Transverse colon (tissue), 3 donors: ENCODE measurements around the gene KAT6B.

Source experiments
- CTCF ChIP-seq, 5 experiments: fragments of 200-600 bp in 3 of 5; fragments of 450-650 bp in 2 of 5; sonication (generic) in 3 of 5; IDR thresholded peaks; 1 replicate in 2 of 5; 2 replicates in 3 of 5; pipeline ENCODE4 v1.5.1; 2016 to 2017; ENCODE audit warnings: antibody characterized with exemption in 5 of 5, inconsistent platforms in 3 of 5, mild to moderate bottlenecking in 2 of 5, moderate library complexity in 1 of 5
- EP300 ChIP-seq: sonication (generic); formaldehyde crosslinking; IDR thresholded peaks from one replicate; pipeline ENCODE4 v1.6.1; 2017; ENCODE audit warnings: antibody characterized with exemption, low read depth
- POLR2A ChIP-seq: fragments of 450-650 bp; IDR thresholded peaks from one replicate; pipeline ENCODE4 v1.6.1; 2016; ENCODE audit warnings: antibody characterized with exemption, mild to moderate bottlenecking, moderate library complexity

- TF ChIP-seq CTCF (IDR thresholded peaks at IDR 0.05) (no peak), EP300 (no peak), POLR2A (no peak)
Observed at GRCh38 chr10:74877898-74878297, 51.5 kb downstream of the KAT6B start.
